ENCODE data around the gene CD53. TPM values are rescaled to one million over a fixed set of nuclear protein-coding genes. Genes with fewer than 3 reads are reported as not detected.

CD53 gene
- total RNA-seq, 1 experiment from 2014 or later: not detected

DNA sequence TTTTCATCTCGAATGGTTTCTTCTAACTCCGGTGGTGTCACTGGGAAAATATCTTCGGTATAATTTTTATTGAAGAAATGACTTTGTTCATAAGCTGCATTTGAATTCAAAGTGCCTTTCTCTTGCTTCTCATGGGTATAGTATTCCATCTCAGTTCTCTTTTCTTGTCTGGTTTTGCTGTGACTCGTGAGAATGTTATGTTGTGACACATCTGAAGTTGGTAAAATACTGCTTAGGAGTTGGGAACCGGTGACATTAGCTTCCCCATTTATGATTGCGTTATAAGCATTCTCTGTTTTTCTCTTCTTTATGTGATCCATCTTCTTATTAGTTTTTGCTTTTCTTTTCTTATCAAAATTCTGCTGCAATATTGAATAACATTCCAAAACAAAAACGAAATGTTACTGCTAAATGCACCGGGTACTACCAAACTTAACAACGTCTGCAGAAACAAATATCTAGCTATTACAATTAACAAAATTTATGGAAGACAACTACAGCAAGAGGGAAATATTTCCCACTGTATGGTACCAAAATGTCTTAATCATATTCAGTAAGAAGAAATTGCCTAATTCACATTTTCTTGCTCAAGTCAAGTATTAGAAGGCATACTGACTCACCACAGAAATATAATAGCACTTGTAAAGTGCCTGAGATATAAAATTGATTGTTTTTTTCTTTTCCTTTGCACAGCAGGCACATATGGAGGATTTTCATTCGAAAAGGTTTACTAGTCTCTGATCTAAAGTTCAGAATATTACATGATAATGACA is 75.3 kb downstream of the CD53 start:
- Mint-ChIP-seq H3K4me1 (ENCODE audit: low read depth, unreplicated experiment) (no peaks in the 10 kb centered on the region), H3K36me3 (ENCODE audit: insufficient read depth, unreplicated experiment) (peaks cover 61% of the 10 kb centered on the region), H3K9me3 (ENCODE audit: unreplicated experiment) (no peaks in the 10 kb centered on the region), H3K4me3 (ENCODE audit: unreplicated experiment) (no peak overlapping the region), H3K27me3 (ENCODE audit: insufficient read depth, unreplicated experiment) (no peaks in the 10 kb centered on the region), H3K27ac (ENCODE audit: unreplicated experiment) (no peak overlapping the region)
- DNase-seq: no peak
- no peak for TF ChIP-seq CTCF (IDR thresholded peaks at IDR 0.05; ENCODE audit: insufficient read depth in 1 of 2, low read depth in 1 of 2, low read length in 1 of 2, severe bottlenecking in 1 of 2, unreplicated experiment in 1 of 2)
- Histone ChIP-seq H3K27me3 (replicated peaks; ENCODE audit: control insufficient read depth, insufficient read depth, low read length) (no peaks in the 10 kb centered on the region), H3K36me3 (ENCODE audit: control insufficient read depth, insufficient read depth, low read length) (no peaks in the 10 kb centered on the region), H3K4me1 (no peaks in the 10 kb centered on the region), H3K9me3 (no peaks in the 10 kb centered on the region), H3K4me3 (ENCODE audit: low read depth, low read length) (no peak overlapping the region)
- no TSS peak for BruUV-seq (replicated peaks)
- CTCF ChIA-PET: no interaction called here
- intact Hi-C loops (cut with micrococcal nuclease; ENCODE audit: unreplicated experiment): no loop called here
- POLR2A ChIA-PET: no interaction called here

Other genes starting within 250 kb of the CD53 start
- not detected in 2 replicates for gene KCNA3, start 198.2 kb upstream of the CD53 start, total RNA-seq (2022)
- gene LRIF1, start 90.8 kb downstream of the CD53 start, total RNA-seq (2022): 31.7 and 35.2 TPM in 2 replicates